ENCODE results near the gene PCDHGB1. TPM values are rescaled to one million over a fixed set of nuclear protein-coding genes. Genes with fewer than 3 reads are reported as not detected.

PCDHGB1 gene
- total RNA-seq, 1 experiment from 2014 or later: 0.15 TPM

- H3K9me2 ChIP-seq (ENCODE audit: insufficient read depth): no peaks in the 10 kb centered on the region
- CTCF ChIA-PET: no interaction called here
- H3K36me3 ChIP-seq (ENCODE audit: control insufficient read depth in 1 of 2, insufficient read depth in 2 of 2, low read length in 2 of 2): no peaks in the 10 kb centered on the region
- POLR2A ChIA-PET: no interaction called here
- BruUV-seq (replicated peaks): no TSS peak
- H3K4me2 ChIP-seq (ENCODE audit: low read length): no peak overlapping the region
- ATAC-seq (no peak), DNase-seq (ENCODE audit: low read depth, low spot score) (no peak)
- H3K27me3 ChIP-seq (ENCODE audit: insufficient read depth, low read length): no peaks in the 10 kb centered on the region
- H4K20me1 ChIP-seq (ENCODE audit: insufficient read depth): no peaks in the 10 kb centered on the region
- no peaks in the 10 kb centered on the region; a peak in 1 of 4 replicates for H3K9me3 ChIP-seq (ENCODE audit: control insufficient read depth in 1 of 2, insufficient read depth in 1 of 2, low read depth in 1 of 2, low read length in 2 of 2)
- H3K27ac ChIP-seq (ENCODE audit: low read depth, low read length): no peak overlapping the region
- RAD21 ChIA-PET (ENCODE audit: low non-redundant PET in 1 of 2, low total read pairs in 2 of 2, uncharacterized antibody in 2 of 2, unreplicated experiment in 2 of 2): no interaction called here
- no peaks in the 10 kb centered on the region for H3K79me2 ChIP-seq (ENCODE audit: insufficient read depth, low read length)
- H3K4me1 ChIP-seq (ENCODE audit: control insufficient read depth in 1 of 2, insufficient read depth in 2 of 2, low read length in 2 of 2): no peaks in the 10 kb centered on the region
- H3K9ac ChIP-seq (ENCODE audit: low read length): no peak overlapping the region
- H2AFZ ChIP-seq (ENCODE audit: low read depth, low read length, poor library complexity, severe bottlenecking): no peak overlapping the region
- no peak overlapping the region for H3K4me3 ChIP-seq (replicated peaks in 1 of 2; ENCODE audit: low read depth in 1 of 2, low read length in 2 of 2)
- intact Hi-C loops (cut with micrococcal nuclease): no loop called here
- TF ChIP-seq TCF7L2 (IDR thresholded peaks at IDR 0.05; ENCODE audit: borderline replicate concordance, extremely low read depth, insufficient read depth, insufficient read length) (no peak), ZFX (IDR thresholded peaks at IDR 0.05) (no peak), JUND (IDR thresholded peaks at IDR 0.05) (no peak), EGR1 (IDR thresholded peaks at IDR 0.05; ENCODE audit: low read depth) (no peak), MAX (IDR thresholded peaks at IDR 0.05) (no peak), POLR2AphosphoS5 (IDR thresholded peaks at IDR 0.05; ENCODE audit: low read depth, low read length) (no peak)
These were observed 49.8 kb downstream of the PCDHGB1 start for GRCh38 chr5:141399555-141400258.

Other genes with a start within 250 kb of the PCDHGB1 start
- gene PCDHB3, start 249.6 kb upstream of the PCDHGB1 start, total RNA-seq (2021; ENCODE audit: unreplicated experiment): 0.10 TPM
- gene PCDHB4, start 228.3 kb upstream of the PCDHGB1 start, total RNA-seq (2021; ENCODE audit: unreplicated experiment): not detected
- gene PCDHB5, start 214.9 kb upstream of the PCDHGB1 start, total RNA-seq (2021; ENCODE audit: unreplicated experiment): not detected
- not detected for gene PCDHB6, start 200.0 kb upstream of the PCDHGB1 start, total RNA-seq (2021; ENCODE audit: unreplicated experiment)
- not detected for gene PCDHB7, start 177.5 kb upstream of the PCDHGB1 start, total RNA-seq (2021; ENCODE audit: unreplicated experiment)
- gene PCDHB8, start 172.3 kb upstream of the PCDHGB1 start, total RNA-seq (2021; ENCODE audit: unreplicated experiment): not detected
- gene PCDHB16, start 167.7 kb upstream of the PCDHGB1 start, total RNA-seq (2021; ENCODE audit: unreplicated experiment): not detected
- gene PCDHB9, start 162.9 kb upstream of the PCDHGB1 start, total RNA-seq (2021; ENCODE audit: unreplicated experiment): 0.07 TPM
- not detected for gene PCDHB10, start 157.7 kb upstream of the PCDHGB1 start, total RNA-seq (2021; ENCODE audit: unreplicated experiment)
- gene PCDHB11, start 150.5 kb upstream of the PCDHGB1 start, total RNA-seq (2021; ENCODE audit: unreplicated experiment): 0.07 TPM
- not detected for gene PCDHB12, start 141.4 kb upstream of the PCDHGB1 start, total RNA-seq (2021; ENCODE audit: unreplicated experiment)
- gene PCDHB13, start 136.2 kb upstream of the PCDHGB1 start, total RNA-seq (2021; ENCODE audit: unreplicated experiment): 0.22 TPM
- gene PCDHB14, start 126.8 kb upstream of the PCDHGB1 start, total RNA-seq (2021; ENCODE audit: unreplicated experiment): 0.27 TPM
- 0.07 TPM for gene PCDHB15, start 104.7 kb upstream of the PCDHGB1 start, total RNA-seq (2021; ENCODE audit: unreplicated experiment)
- gene SLC25A2, start 46.0 kb upstream of the PCDHGB1 start, total RNA-seq (2021; ENCODE audit: unreplicated experiment): 0.42 TPM
- 40.9 TPM for gene TAF7, start 29.3 kb upstream of the PCDHGB1 start, total RNA-seq (2021; ENCODE audit: unreplicated experiment)
- gene PCDHGA1, start 19.6 kb upstream of the PCDHGB1 start, total RNA-seq (2021; ENCODE audit: unreplicated experiment): 0.05 TPM
- gene PCDHGA2, start 11.3 kb upstream of the PCDHGB1 start, total RNA-seq (2021; ENCODE audit: unreplicated experiment): not detected
- gene PCDHGA3, start 6.3 kb upstream of the PCDHGB1 start, total RNA-seq (2021; ENCODE audit: unreplicated experiment): not detected
- not detected for gene PCDHGA4, start 4.9 kb downstream of the PCDHGB1 start, total RNA-seq (2021; ENCODE audit: unreplicated experiment)
- gene PCDHGB2, start 9.9 kb downstream of the PCDHGB1 start, total RNA-seq (2021; ENCODE audit: unreplicated experiment): 0.34 TPM
- gene PCDHGA5, start 14.1 kb downstream of the PCDHGB1 start, total RNA-seq (2021; ENCODE audit: unreplicated experiment): 0.05 TPM
- gene PCDHGB3, start 20.1 kb downstream of the PCDHGB1 start, total RNA-seq (2021; ENCODE audit: unreplicated experiment): 0.10 TPM
- gene PCDHGA6, start 23.8 kb downstream of the PCDHGB1 start, total RNA-seq (2021; ENCODE audit: unreplicated experiment): 0.07 TPM
- gene PCDHGA7, start 32.6 kb downstream of the PCDHGB1 start, total RNA-seq (2021; ENCODE audit: unreplicated experiment): not detected
- gene PCDHGB4, start 37.6 kb downstream of the PCDHGB1 start, total RNA-seq (2021; ENCODE audit: unreplicated experiment): not detected
- gene PCDHGA8, start 42.5 kb downstream of the PCDHGB1 start, total RNA-seq (2021; ENCODE audit: unreplicated experiment): not detected
- gene PCDHGB5, start 47.8 kb downstream of the PCDHGB1 start, total RNA-seq (2021; ENCODE audit: unreplicated experiment): 0.15 TPM
- gene PCDHGA9, start 52.7 kb downstream of the PCDHGB1 start, total RNA-seq (2021; ENCODE audit: unreplicated experiment): 0.34 TPM
- gene PCDHGB6, start 57.9 kb downstream of the PCDHGB1 start, total RNA-seq (2021; ENCODE audit: unreplicated experiment): 0.22 TPM
- gene PCDHGA10, start 62.9 kb downstream of the PCDHGB1 start, total RNA-seq (2021; ENCODE audit: unreplicated experiment): 3.8 TPM
- gene PCDHGB7, start 67.6 kb downstream of the PCDHGB1 start, total RNA-seq (2021; ENCODE audit: unreplicated experiment): 0.54 TPM
- gene PCDHGA11, start 71.0 kb downstream of the PCDHGB1 start, total RNA-seq (2021; ENCODE audit: unreplicated experiment): 0.39 TPM
- 0.17 TPM for gene PCDHGA12, start 80.4 kb downstream of the PCDHGB1 start, total RNA-seq (2021; ENCODE audit: unreplicated experiment)
- 1.2 TPM for gene PCDHGC3, start 125.9 kb downstream of the PCDHGB1 start, total RNA-seq (2021; ENCODE audit: unreplicated experiment)
- 0.05 TPM for gene PCDHGC4, start 134.9 kb downstream of the PCDHGB1 start, total RNA-seq (2021; ENCODE audit: unreplicated experiment)
- not detected for gene PCDHGC5, start 139.0 kb downstream of the PCDHGB1 start, total RNA-seq (2021; ENCODE audit: unreplicated experiment)